ENCODE data around the gene CT55.
"Not testable (repeated sequence)": the region's sequence is repeated elsewhere in the genome, so short reads cannot be mapped to it uniquely, and the experiment has no call there.

CT55 gene

GRCh38 chrX:135170877-135171519 is at the start of gene CT55:
TSS of gene CT55 (minus strand) at chrX:135171398. CDS start at chrX:135171171, 227 bp downstream.
- no peak within 1 kb of the TSS for H3K27ac ChIP-seq (ENCODE audit: low read length)
- H3K9ac ChIP-seq (ENCODE audit: low read depth, low read length) = no peak within 1 kb of the TSS
- H3K4me3 ChIP-seq (ENCODE audit: low read length) = no peak within 1 kb of the TSS
- no peaks in the 10 kb centered on the region for H3K4me1 ChIP-seq (ENCODE audit: insufficient read depth, low read length)
- H3K9me3 ChIP-seq (ENCODE audit: insufficient read depth, low read depth, low read length) = no peaks in the 10 kb centered on the region
- no peaks in the 10 kb centered on the region for H3K36me3 ChIP-seq (ENCODE audit: insufficient read depth, low read depth, low read length)
- no peaks in the 10 kb centered on the region for H3K27me3 ChIP-seq (ENCODE audit: insufficient read depth, low read length)

- no peaks in the 10 kb centered on the region for H3K9me3 ChIP-seq (ENCODE audit: insufficient read depth, low read depth, low read length)
- H3K4me1 ChIP-seq (ENCODE audit: insufficient read depth, low read length) = no peaks in the 10 kb centered on the region
- H3K9ac ChIP-seq (ENCODE audit: low read depth, low read length) = no peak overlapping the region
- H3K27ac ChIP-seq (ENCODE audit: low read length) = no peak overlapping the region
- H3K36me3 ChIP-seq (ENCODE audit: insufficient read depth, low read depth, low read length) = no peaks in the 10 kb centered on the region
- no peaks in the 10 kb centered on the region for H3K27me3 ChIP-seq (ENCODE audit: insufficient read depth, low read length)
- no peak overlapping the region for H3K4me3 ChIP-seq (ENCODE audit: low read length)
These were observed 42.1 kb upstream of the CT55 start for GRCh38 chrX:135213200-135213844.

DNA sequence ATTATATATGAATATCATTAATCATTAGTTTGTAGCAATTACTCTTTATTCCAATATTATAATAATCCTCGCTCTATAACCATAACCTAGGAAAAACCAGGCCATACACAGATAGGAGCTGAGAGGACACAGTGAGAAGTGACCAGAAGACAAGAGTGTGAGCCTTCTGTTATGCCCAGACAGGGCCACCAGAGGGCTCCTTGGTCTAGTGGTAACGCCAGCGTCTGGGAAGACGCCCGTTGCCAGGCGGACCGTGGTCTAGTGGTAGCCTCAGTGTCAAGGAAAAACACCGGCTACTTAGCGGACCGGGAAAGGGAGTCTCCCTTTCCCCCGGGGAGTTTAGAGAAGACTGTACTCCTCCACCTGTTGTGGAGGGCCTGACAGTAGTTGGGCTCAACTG is 35.2 kb upstream of the CT55 start:
- not testable (repeated sequence) for H3K27me3 ChIP-seq (ENCODE audit: insufficient read depth, low read length); H3K4me3 ChIP-seq (ENCODE audit: low read length); H3K36me3 ChIP-seq (ENCODE audit: insufficient read depth, low read depth, low read length); H3K9me3 ChIP-seq (ENCODE audit: insufficient read depth, low read depth, low read length); H3K9ac ChIP-seq (ENCODE audit: low read depth, low read length); H3K4me1 ChIP-seq (ENCODE audit: insufficient read depth, low read length); H3K27ac ChIP-seq (ENCODE audit: low read length)

DNA sequence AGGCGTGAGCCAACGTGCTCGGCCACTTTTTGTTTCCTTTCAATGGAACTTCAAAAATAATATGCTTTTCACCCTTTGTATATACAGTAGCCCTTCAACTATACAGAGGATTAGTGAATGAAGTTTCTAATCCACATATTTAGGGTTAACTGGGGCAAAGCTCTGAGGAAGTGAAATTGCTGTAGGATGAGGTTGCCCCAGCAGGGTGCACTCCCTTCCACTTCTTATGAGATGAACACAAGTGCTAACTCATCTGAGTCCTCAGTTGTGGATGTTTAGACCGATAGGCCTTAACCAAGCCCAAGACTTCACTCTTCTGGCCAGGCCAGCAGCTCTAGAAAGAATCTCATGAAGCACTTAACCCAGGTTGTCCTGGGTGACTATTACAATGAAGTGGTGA is 29.1 kb upstream of the CT55 start:
- no peaks in the 10 kb centered on the region for H3K4me1 ChIP-seq (ENCODE audit: insufficient read depth, low read length)
- no peak overlapping the region for H3K9ac ChIP-seq (ENCODE audit: low read depth, low read length)
- no peaks in the 10 kb centered on the region for H3K27me3 ChIP-seq (ENCODE audit: insufficient read depth, low read length)
- no peaks in the 10 kb centered on the region for H3K36me3 ChIP-seq (ENCODE audit: insufficient read depth, low read depth, low read length)
- no peak overlapping the region for H3K4me3 ChIP-seq (ENCODE audit: low read length)
- no peaks in the 10 kb centered on the region for H3K9me3 ChIP-seq (ENCODE audit: insufficient read depth, low read depth, low read length)
- H3K27ac ChIP-seq (ENCODE audit: low read length) = no peak overlapping the region

GRCh38 chrX:135194684-135195083 is 23.5 kb upstream of the CT55 start:
- no peaks in the 10 kb centered on the region for H3K9me3 ChIP-seq (ENCODE audit: insufficient read depth, low read depth, low read length)
- H3K27me3 ChIP-seq (ENCODE audit: insufficient read depth, low read length) = no peaks in the 10 kb centered on the region
- H3K4me1 ChIP-seq (ENCODE audit: insufficient read depth, low read length) = no peaks in the 10 kb centered on the region
- H3K27ac ChIP-seq (ENCODE audit: low read length) = no peak overlapping the region
- no peaks in the 10 kb centered on the region for H3K36me3 ChIP-seq (ENCODE audit: insufficient read depth, low read depth, low read length)
- no peak overlapping the region for H3K4me3 ChIP-seq (ENCODE audit: low read length)
- no peak overlapping the region for H3K9ac ChIP-seq (ENCODE audit: low read depth, low read length)

- no peak overlapping the region for H3K4me3 ChIP-seq (ENCODE audit: low read length)
- no peaks in the 10 kb centered on the region for H3K27me3 ChIP-seq (ENCODE audit: insufficient read depth, low read length)
- H3K4me1 ChIP-seq (ENCODE audit: insufficient read depth, low read length) = no peaks in the 10 kb centered on the region
- H3K9me3 ChIP-seq (ENCODE audit: insufficient read depth, low read depth, low read length) = no peaks in the 10 kb centered on the region
- H3K9ac ChIP-seq (ENCODE audit: low read depth, low read length) = no peak overlapping the region
- no peak overlapping the region for H3K27ac ChIP-seq (ENCODE audit: low read length)
- H3K36me3 ChIP-seq (ENCODE audit: insufficient read depth, low read depth, low read length) = no peaks in the 10 kb centered on the region
These were observed 22.5 kb upstream of the CT55 start for GRCh38 chrX:135193740-135194139.

- Histone ChIP-seq H3K9me3 (ENCODE audit: insufficient read depth, low read depth, low read length) (no peaks in the 10 kb centered on the region), H3K4me3 (ENCODE audit: low read length) (no peak overlapping the region), H3K27ac (ENCODE audit: low read length) (no peak overlapping the region), H3K36me3 (ENCODE audit: insufficient read depth, low read depth, low read length) (no peaks in the 10 kb centered on the region), H3K9ac (ENCODE audit: low read depth, low read length) (no peak overlapping the region), H3K4me1 (ENCODE audit: insufficient read depth, low read length) (no peaks in the 10 kb centered on the region), H3K27me3 (ENCODE audit: insufficient read depth, low read length) (no peaks in the 10 kb centered on the region)
These were observed 20.6 kb upstream of the CT55 start for GRCh38 chrX:135191838-135192237.

GRCh38 chrX:135185795-135186443 is 14.7 kb upstream of the CT55 start:
- no peaks in the 10 kb centered on the region for H3K36me3 ChIP-seq (ENCODE audit: insufficient read depth, low read depth, low read length)
- no peak overlapping the region for H3K27ac ChIP-seq (ENCODE audit: low read length)
- H3K4me1 ChIP-seq (ENCODE audit: insufficient read depth, low read length) = no peaks in the 10 kb centered on the region
- no peak overlapping the region for H3K4me3 ChIP-seq (ENCODE audit: low read length)
- H3K27me3 ChIP-seq (ENCODE audit: insufficient read depth, low read length) = no peaks in the 10 kb centered on the region
- H3K9me3 ChIP-seq (ENCODE audit: insufficient read depth, low read depth, low read length) = no peaks in the 10 kb centered on the region
- H3K9ac ChIP-seq (ENCODE audit: low read depth, low read length) = no peak overlapping the region

- H3K27ac ChIP-seq (ENCODE audit: low read length) = no peak overlapping the region
- H3K4me3 ChIP-seq (ENCODE audit: low read length) = no peak overlapping the region
- no peaks in the 10 kb centered on the region for H3K9me3 ChIP-seq (ENCODE audit: insufficient read depth, low read depth, low read length)
- no peaks in the 10 kb centered on the region for H3K36me3 ChIP-seq (ENCODE audit: insufficient read depth, low read depth, low read length)
- H3K27me3 ChIP-seq (ENCODE audit: insufficient read depth, low read length) = no peaks in the 10 kb centered on the region
- no peaks in the 10 kb centered on the region for H3K4me1 ChIP-seq (ENCODE audit: insufficient read depth, low read length)
- H3K9ac ChIP-seq (ENCODE audit: low read depth, low read length) = no peak overlapping the region
These were observed 7.4 kb upstream of the CT55 start for GRCh38 chrX:135178636-135179035.

- Histone ChIP-seq H3K9me3 (ENCODE audit: insufficient read depth, low read depth, low read length) (no peaks in the 10 kb centered on the region), H3K4me1 (ENCODE audit: insufficient read depth, low read length) (no peaks in the 10 kb centered on the region), H3K9ac (ENCODE audit: low read depth, low read length) (no peak overlapping the region), H3K27me3 (ENCODE audit: insufficient read depth, low read length) (no peaks in the 10 kb centered on the region), H3K36me3 (ENCODE audit: insufficient read depth, low read depth, low read length) (no peaks in the 10 kb centered on the region), H3K27ac (ENCODE audit: low read length) (no peak overlapping the region), H3K4me3 (ENCODE audit: low read length) (no peak overlapping the region)
These were observed 730 bp downstream of the CT55 start for GRCh38 chrX:135170468-135170867.

DNA sequence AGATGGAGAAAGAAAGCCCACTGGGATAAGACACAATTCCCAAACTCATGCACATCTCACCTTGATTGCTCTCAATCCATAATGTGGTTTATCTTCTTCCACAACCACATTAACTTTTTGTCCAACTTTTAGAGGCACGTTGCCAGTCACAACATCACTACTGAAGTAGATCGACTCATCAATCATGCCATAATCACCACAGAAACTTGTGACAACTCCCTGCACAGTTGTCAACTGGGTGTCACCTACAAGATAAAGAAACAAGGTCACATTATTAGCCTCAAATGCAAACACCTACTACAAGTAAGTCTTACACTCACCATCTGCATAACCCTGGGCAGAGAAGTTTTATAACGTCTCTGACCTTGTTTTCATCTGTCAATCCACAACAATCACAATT is 1.7 kb downstream of the CT55 start:
- H3K27me3 ChIP-seq (ENCODE audit: insufficient read depth, low read length); H3K4me1 ChIP-seq (ENCODE audit: insufficient read depth, low read length); H3K9me3 ChIP-seq (ENCODE audit: insufficient read depth, low read depth, low read length); H3K27ac ChIP-seq (ENCODE audit: low read length); H3K36me3 ChIP-seq (ENCODE audit: insufficient read depth, low read depth, low read length); H3K4me3 ChIP-seq (ENCODE audit: low read length); H3K9ac ChIP-seq (ENCODE audit: low read depth, low read length): not testable (repeated sequence)

DNA sequence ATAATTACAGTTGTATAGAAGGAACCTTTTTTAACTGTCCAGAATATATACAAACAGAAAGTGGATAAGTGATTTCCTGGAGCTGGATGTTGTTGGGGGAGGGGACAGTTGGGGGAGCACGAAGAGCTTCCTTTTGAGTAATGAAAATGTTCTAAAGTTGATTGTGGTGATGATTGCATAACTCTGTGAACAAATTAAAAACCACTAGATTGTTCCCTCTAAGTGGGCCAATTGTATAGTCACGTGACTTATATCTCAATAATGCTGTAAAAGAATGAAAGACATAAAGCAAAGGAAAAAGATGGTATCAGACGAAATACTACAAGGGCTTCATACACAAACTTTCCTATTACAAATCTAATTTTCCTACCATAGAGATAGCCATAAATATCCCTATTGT is 2.7 kb downstream of the CT55 start:
- Histone ChIP-seq H3K9me3 (ENCODE audit: insufficient read depth, low read depth, low read length) (no peaks in the 10 kb centered on the region), H3K4me3 (ENCODE audit: low read length) (no peak overlapping the region), H3K9ac (ENCODE audit: low read depth, low read length) (no peak overlapping the region), H3K4me1 (ENCODE audit: insufficient read depth, low read length) (no peaks in the 10 kb centered on the region), H3K27ac (ENCODE audit: low read length) (no peak overlapping the region), H3K27me3 (ENCODE audit: insufficient read depth, low read length) (no peaks in the 10 kb centered on the region), H3K36me3 (ENCODE audit: insufficient read depth, low read depth, low read length) (no peaks in the 10 kb centered on the region)

Data from iPS-20b (cell line).